GM15510 (cell line): ENCODE results near the gene RPL18.

Source experiments
- POLR2A ChIP-seq: IDR thresholded peaks from 3 replicates; pipeline ENCODE4 v1.6.1; 2011; ENCODE audit warnings: borderline replicate concordance; ENCODE audit not compliant: insufficient read length; ENCODE audit errors: extremely low read depth

The RPL18 gene

GRCh38 chr19:48646001-48646721 is 27.2 kb upstream of the RPL18 start, which contains the start of gene CA11:
TSS of gene CA11 (minus strand) at chr19:48646187. CDS start at chr19:48645632, 555 bp downstream.
- TF ChIP-seq POLR2A = no peak

GRCh38 chr19:48645620-48646000 is 26.6 kb upstream of the RPL18 start:
- no peak for TF ChIP-seq POLR2A

- TF ChIP-seq POLR2A = no peak
Observed at GRCh38 chr19:48644839-48645619, 26.1 kb upstream of the RPL18 start.

- no peak for TF ChIP-seq POLR2A
Observed at GRCh38 chr19:48644355-48644754, 25.4 kb upstream of the RPL18 start.

- no peak for TF ChIP-seq POLR2A
Observed at GRCh38 chr19:48642862-48643261, 23.9 kb upstream of the RPL18 start.

GRCh38 chr19:48641850-48642249 is 22.9 kb upstream of the RPL18 start:
- no peak for TF ChIP-seq POLR2A

- TF ChIP-seq POLR2A = no peak
Observed at GRCh38 chr19:48639483-48640375, 20.8 kb upstream of the RPL18 start.

GRCh38 chr19:48638831-48639381 is 19.9 kb upstream of the RPL18 start:
- TF ChIP-seq POLR2A = no peak

- TF ChIP-seq POLR2A = peak; percentile 36
Observed at GRCh38 chr19:48637948-48638830, 19.2 kb upstream of the RPL18 start.

GRCh38 chr19:48637449-48637947 is 18.5 kb upstream of the RPL18 start:
- TF ChIP-seq POLR2A = peak; percentile 12

GRCh38 chr19:48636859-48637448 is 18.0 kb upstream of the RPL18 start, which contains the start of gene DBP:
TSS of gene DBP (minus strand) at chr19:48637379. CDS start at chr19:48636994, 385 bp downstream.
- TF ChIP-seq POLR2A = peak; percentile 44

GRCh38 chr19:48635966-48636858 is 17.2 kb upstream of the RPL18 start:
- no peak for TF ChIP-seq POLR2A
